IMR-90 (cell line): ENCODE measurements around the gene STRA6. TPM values are rescaled to one million over a fixed set of nuclear protein-coding genes. Genes with fewer than 3 reads are reported as not detected.

ENCODE experiments used
- ATAC-seq: fragments of 200-7000 bp; cut with Tn5 transposase; 2 replicates; pipeline ENCODE4 v1.9.1; 2020; ENCODE audit warnings: low read depth, mild to moderate bottlenecking, moderate library complexity
- Bru-seq: library from RNA; stranded (reverse); fragments of 400-500 nt; gene quantifications from one replicate; lab custom pipeline; 2021; lab: Mats Ljungman, UMichigan
- BruChase-seq, 2 experiments: library from RNA; stranded (reverse); fragments of 400-500 nt; gene quantifications; one replicate each; lab custom pipeline; 2021; lab: Mats Ljungman, UMichigan
- BruUV-seq: library from RNA; stranded (reverse); fragments of 400-500 nt; replicated peaks from 2 replicates; lab custom pipeline; 2021; lab: Mats Ljungman, UMichigan
- CTCF ChIA-PET: fragments of 300-600 bp; formaldehyde crosslinking; extraction: SDS; loops from one replicate; lab custom pipeline; 2021; ENCODE audit warnings: antibody characterized with exemption; lab: Yijun Ruan, JAX
- POLR2A ChIA-PET: fragments of 300-600 bp; sonication (Branson Sonifier 250); formaldehyde crosslinking; loops from one replicate; lab custom pipeline; 2022; ENCODE audit warnings: antibody characterized with exemption; ENCODE audit not compliant: unreplicated experiment; lab: Charles Lee
- DNase-seq: peaks from one replicate; pipeline ENCODE4 v3.0.0; 2013
- H2AFZ ChIP-seq: replicated peaks from 2 replicates; pipeline ENCODE3; 2013; ENCODE audit warnings: low read length, mild to moderate bottlenecking; ENCODE audit not compliant: poor library complexity
- H2AK5ac ChIP-seq: 2 replicates; pipeline ENCODE4 v1.6.1; 2013; ENCODE audit warnings: low read depth, low read length, inconsistent platforms
- H2AK9ac ChIP-seq: replicated peaks from 2 replicates; pipeline ENCODE3; 2013; ENCODE audit warnings: mild to moderate bottlenecking, low read depth, low read length, moderate library complexity; ENCODE audit not compliant: poor library complexity
- H2BK120ac ChIP-seq: 2 replicates; pipeline ENCODE4 v1.6.1; 2013; ENCODE audit warnings: low read depth, low read length, inconsistent platforms
- H2BK15ac ChIP-seq: 3 replicates; pipeline ENCODE4 v1.6.1; 2013; ENCODE audit warnings: low read depth, low read length, inconsistent platforms
- H2BK20ac ChIP-seq: 2 replicates; pipeline ENCODE4 v1.6.1; 2013; ENCODE audit warnings: low read depth, mild to moderate bottlenecking, inconsistent platforms, low read length, moderate library complexity
- H2BK5ac ChIP-seq: 2 replicates; pipeline ENCODE4 v1.6.1; 2013; ENCODE audit warnings: mild to moderate bottlenecking, low read depth, low read length, inconsistent platforms; ENCODE audit not compliant: poor library complexity, severe bottlenecking
- H3K14ac ChIP-seq: replicated peaks from 2 replicates; pipeline ENCODE4 v1.6.1; 2013; ENCODE audit warnings: low read depth, low read length, inconsistent platforms
- H3K18ac ChIP-seq: 2 replicates; pipeline ENCODE4 v1.6.1; 2013; ENCODE audit warnings: low read depth, low read length, control low read depth
- H3K23ac ChIP-seq: 2 replicates; pipeline ENCODE4 v1.6.1; 2013; ENCODE audit warnings: low read depth, low read length, inconsistent platforms
- H3K27ac ChIP-seq: 2 replicates; pipeline ENCODE4 v1.5.1; 2013; ENCODE audit warnings: mild to moderate bottlenecking, control low read depth, low read length; ENCODE audit not compliant: insufficient read depth
- H3K27me3 ChIP-seq: 2 replicates; pipeline ENCODE4 v1.6.1; 2013; ENCODE audit warnings: low read length; ENCODE audit not compliant: control insufficient read depth, insufficient read depth
- H3K36me3 ChIP-seq: 2 replicates; pipeline ENCODE4 v1.6.1; 2013; ENCODE audit warnings: low read length, mixed read lengths; ENCODE audit not compliant: control insufficient read depth, insufficient read depth
- H3K4ac ChIP-seq: 2 replicates; pipeline ENCODE4 v1.6.1; 2013; ENCODE audit warnings: low read depth, low read length, inconsistent platforms
- H3K4me1 ChIP-seq: 2 replicates; pipeline ENCODE4 v1.6.1; 2013; ENCODE audit warnings: low read length, mixed read lengths; ENCODE audit not compliant: control insufficient read depth, insufficient read depth
- H3K4me2 ChIP-seq: 2 replicates; pipeline ENCODE4 v1.6.1; 2013; ENCODE audit warnings: low read depth, mild to moderate bottlenecking, control low read depth, low read length, moderate library complexity
- H3K4me3 ChIP-seq: 2 replicates; pipeline ENCODE4 v1.5.1; 2013; ENCODE audit warnings: low read depth, mild to moderate bottlenecking, control low read depth, low read length, moderate library complexity; ENCODE audit not compliant: insufficient read depth
- H3K56ac ChIP-seq: 2 replicates; pipeline ENCODE4 v1.6.1; 2013; ENCODE audit warnings: low read length, inconsistent platforms; ENCODE audit not compliant: insufficient read depth; ENCODE audit errors: extremely low read depth
- H3K79me1 ChIP-seq, 2 experiments: 2 replicates each; pipeline ENCODE4 v1.6.1; 2013; ENCODE audit warnings: low read length in 2 of 2, inconsistent platforms in 1 of 2, low read depth in 1 of 2
- H3K9ac ChIP-seq: 2 replicates; pipeline ENCODE4 v1.6.1; 2013; ENCODE audit warnings: low read depth, low read length, control low read depth
- H3K9me1 ChIP-seq: 2 replicates; pipeline ENCODE4 v1.6.1; 2013; ENCODE audit warnings: low read length, inconsistent platforms; ENCODE audit not compliant: insufficient read depth
- H3K9me3 ChIP-seq: 2 replicates; pipeline ENCODE4 v1.6.1; 2013; ENCODE audit warnings: low read length; ENCODE audit not compliant: control insufficient read depth, insufficient read depth
- H4K20me1 ChIP-seq: 2 replicates; pipeline ENCODE4 v1.6.1; 2013; ENCODE audit warnings: low read length, inconsistent platforms; ENCODE audit not compliant: insufficient read depth
- H4K5ac ChIP-seq: 2 replicates; pipeline ENCODE4 v1.6.1; 2013; ENCODE audit warnings: mild to moderate bottlenecking, low read depth, low read length, control low read depth
- H4K8ac ChIP-seq, 2 experiments: 2 replicates each; pipeline ENCODE4 v1.6.1; 2013; ENCODE audit warnings: low read depth in 2 of 2, low read length in 2 of 2, control low read depth in 1 of 2, inconsistent platforms in 1 of 2
- H4K91ac ChIP-seq: 2 replicates; pipeline ENCODE4 v1.6.1; 2013; ENCODE audit warnings: low read depth, low read length, inconsistent platforms; ENCODE audit not compliant: insufficient read depth
- BHLHE40 ChIP-seq: fragments of 150-350 bp; IDR thresholded peaks from 2 replicates; pipeline ENCODE4 v1.6.1; 2016; ENCODE audit warnings: mild to moderate bottlenecking, low read depth, low read length
- CEBPB ChIP-seq: IDR thresholded peaks from 2 replicates; pipeline ENCODE4 v1.6.1; 2012; ENCODE audit warnings: low read depth, low read length, improper control_type of control experiment
- CHD1 ChIP-seq: IDR thresholded peaks from 2 replicates; pipeline ENCODE4 v1.6.1; 2012; ENCODE audit warnings: low read depth, low read length, improper control_type of control experiment
- MAFK ChIP-seq: IDR thresholded peaks from 2 replicates; pipeline ENCODE4 v1.6.1; 2012; ENCODE audit warnings: low read depth, low read length, improper control_type of control experiment
- MXI1 ChIP-seq: IDR thresholded peaks from 2 replicates; pipeline ENCODE4 v1.6.1; 2012; ENCODE audit warnings: low read depth, mild to moderate bottlenecking, low read length, moderate library complexity, borderline replicate concordance
- POLR2A ChIP-seq: IDR thresholded peaks from 2 replicates; pipeline ENCODE4 v1.6.1; 2012; ENCODE audit warnings: mild to moderate bottlenecking, low read depth, low read length
- RAD21 ChIP-seq: IDR thresholded peaks from 2 replicates; pipeline ENCODE4 v1.6.1; 2012; ENCODE audit warnings: low read length, improper control_type of control experiment
- RCOR1 ChIP-seq: IDR thresholded peaks from 2 replicates; pipeline ENCODE4 v1.6.1; 2012; ENCODE audit warnings: mild to moderate bottlenecking, low read length, improper control_type of control experiment; ENCODE audit not compliant: insufficient replicate concordance
- RFX5 ChIP-seq: IDR thresholded peaks from 2 replicates; pipeline ENCODE4 v1.8.0; 2012; ENCODE audit warnings: low read depth, mild to moderate bottlenecking, low read length, moderate library complexity
- WGBS, 2 experiments: methylation state at CpG; one replicate each; pipeline versions ENCODE4 v1.1.5 to v1.1.7; 2013; ENCODE audit warnings: missing lambda C conversion rate in 2 of 2; ENCODE audit not compliant: insufficient read length in 1 of 2; ENCODE audit errors: extremely low coverage in 2 of 2; 5-methylcytosine and 5-hydroxymethylcytosine counted together
- dilution Hi-C: fragments of 300-500 bp; cut with HindIII; formaldehyde crosslinking; loops from one replicate; pipeline ENCODE4 v1.14.3; 2018; ENCODE audit warnings: low sequenced_read_pairs; ENCODE audit not compliant: unreplicated experiment
- in situ Hi-C: fragments of 300-500 bp; cut with MboI; formaldehyde crosslinking; loops from 3 replicates; pipeline ENCODE4 v1.14.3; 2019; ENCODE audit warnings: low sequenced_read_pairs, inconsistent platforms, mixed read lengths
- intact Hi-C: fragments of 100-400 bp; cut with micrococcal nuclease; formaldehyde crosslinking; loops from 2 replicates; pipeline ENCODE4 v1.10.0; 2022
- long read RNA-seq: library from polyadenylated mRNA; unstranded; transcript quantifications from one replicate; pipeline ENCODE4 v2.0.0, GENCODE V29; 2021; ENCODE audit not compliant: unreplicated experiment
- polyA plus RNA-seq, 3 experiments: library from polyadenylated mRNA; depleted of rRNA; stranded (reverse); fragments of >200 nt; gene quantifications; 2 replicates each; pipeline ENCODE4 v1.2.3, GENCODE V29; 2012; ENCODE audit warnings: low replicate concordance in 1 of 3
- total RNA-seq: library from RNA; depleted of rRNA; stranded (reverse); fragments of >200 nt; gene quantifications from 2 replicates; pipeline ENCODE4 v1.2.3, GENCODE V29; 2012; rRNA removed
- TF ChIP-seq, protein P1 (sequence below): conservative IDR thresholded peaks from 2 replicates; pipeline ENCODE4 v1.5.1; 2012; ENCODE audit warnings: mild to moderate bottlenecking, low read depth, low read length, improper control_type of control experiment

STRA6 gene, protein sequence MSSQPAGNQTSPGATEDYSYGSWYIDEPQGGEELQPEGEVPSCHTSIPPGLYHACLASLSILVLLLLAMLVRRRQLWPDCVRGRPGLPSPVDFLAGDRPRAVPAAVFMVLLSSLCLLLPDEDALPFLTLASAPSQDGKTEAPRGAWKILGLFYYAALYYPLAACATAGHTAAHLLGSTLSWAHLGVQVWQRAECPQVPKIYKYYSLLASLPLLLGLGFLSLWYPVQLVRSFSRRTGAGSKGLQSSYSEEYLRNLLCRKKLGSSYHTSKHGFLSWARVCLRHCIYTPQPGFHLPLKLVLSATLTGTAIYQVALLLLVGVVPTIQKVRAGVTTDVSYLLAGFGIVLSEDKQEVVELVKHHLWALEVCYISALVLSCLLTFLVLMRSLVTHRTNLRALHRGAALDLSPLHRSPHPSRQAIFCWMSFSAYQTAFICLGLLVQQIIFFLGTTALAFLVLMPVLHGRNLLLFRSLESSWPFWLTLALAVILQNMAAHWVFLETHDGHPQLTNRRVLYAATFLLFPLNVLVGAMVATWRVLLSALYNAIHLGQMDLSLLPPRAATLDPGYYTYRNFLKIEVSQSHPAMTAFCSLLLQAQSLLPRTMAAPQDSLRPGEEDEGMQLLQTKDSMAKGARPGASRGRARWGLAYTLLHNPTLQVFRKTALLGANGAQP
- not detected in 2 replicates for total RNA-seq
- 0.14 and 0.17 TPM in 2 replicates for polyA plus RNA-seq (2012; rRNA removed)
- polyA plus RNA-seq (2012; cell fraction: cytosol; rRNA removed) = 0.11 TPM in 1 of 2 replicates, not detected in the other
- polyA plus RNA-seq (2012; cell fraction: nucleus; rRNA removed; ENCODE audit: low replicate concordance) = 0.37 and 0.60 TPM in 2 replicates
- not detected for Bru-seq, nascent RNA
- BruChase-seq, experiment 1, labeled RNA remaining after a 6-hour chase = percentile 5 among the genes with signal in this experiment
- BruChase-seq, experiment 2, labeled RNA remaining after a 2-hour chase = percentile 3 among the genes with signal in this experiment
- long read RNA-seq = 0 reads

DNA sequence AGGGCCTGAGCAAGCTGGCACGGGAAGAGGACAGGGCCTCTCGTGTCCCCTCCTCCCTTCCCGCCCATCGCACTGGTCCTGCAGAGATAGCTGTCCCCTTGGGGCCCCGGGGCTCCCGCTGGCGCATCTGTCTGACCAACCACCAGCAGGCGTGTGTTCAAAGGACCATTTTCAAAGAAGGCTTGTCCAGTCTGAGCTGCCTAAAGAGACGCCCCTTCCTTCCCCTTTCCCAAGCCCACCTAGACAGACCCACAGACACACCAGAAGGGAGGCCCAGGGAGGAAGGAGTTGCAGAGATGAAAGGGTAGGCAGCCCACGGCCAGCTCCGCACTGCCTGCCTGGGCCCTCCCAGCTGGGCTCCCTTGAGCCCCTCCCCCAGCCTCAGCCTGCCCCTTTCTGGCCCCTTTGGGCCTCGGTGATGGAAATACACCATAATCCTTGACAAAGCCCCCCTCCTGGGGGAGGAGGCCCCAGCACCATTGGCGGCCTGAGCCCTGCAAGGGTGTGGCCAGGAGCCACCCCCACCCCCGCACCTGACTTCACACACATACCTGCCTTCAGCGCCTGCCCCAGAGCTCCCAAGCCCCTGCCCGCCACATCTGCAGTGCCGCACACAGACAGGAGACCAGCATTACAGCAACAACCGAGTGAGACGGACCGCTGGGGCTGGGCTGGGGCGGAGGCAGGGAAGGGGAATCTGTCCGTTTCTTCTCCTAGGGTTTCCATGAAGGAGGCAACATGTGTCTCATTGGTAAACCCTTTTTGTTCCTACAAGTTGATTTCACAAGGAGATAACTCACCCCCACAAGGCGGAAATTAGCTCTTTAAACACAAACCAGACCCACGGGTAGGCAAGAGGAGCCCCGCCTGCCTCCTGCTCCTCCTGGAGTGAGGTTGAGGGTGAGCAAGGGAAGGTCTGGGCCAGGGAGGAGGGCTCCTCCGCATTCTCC is at the start of gene STRA6:
TSS of gene STRA6 (minus strand) at position 336 of the 950 bp plus-strand sequence. CDS start 520 bp downstream, outside the sequence.
- H2AK9ac ChIP-seq = peak within 1 kb of the TSS; percentile 31
- no peaks in the 10 kb centered on the region for H3K36me3 ChIP-seq
- 62% methylated on average over 8 of the region's 26 CpGs; no CpG with 5 or more reads in 1 of the 2 experiments for WGBS, 2 experiments
- no peak within 1 kb of the TSS for H3K18ac ChIP-seq
- no peak within 1 kb of the TSS for H3K4me3 ChIP-seq
- ATAC-seq (no peak), DNase-seq (no peak)
- H3K4me2 ChIP-seq = no peak within 1 kb of the TSS
- no peak within 1 kb of the TSS for H3K9ac ChIP-seq
- ChIA-PET CTCF (no interaction called here), POLR2A (no interaction called here)
- peak within 1 kb of the TSS; percentile 46; the same call in 1 of the 2 replicates for H3K23ac ChIP-seq
- H3K4ac ChIP-seq = 0 out of 2 replicates have a peak within 1 kb of the TSS, but pooled peaks have one; percentile 54
- no peaks in the 10 kb centered on the region for H3K9me1 ChIP-seq
- H3K56ac ChIP-seq = no peak within 1 kb of the TSS
- peak within 1 kb of the TSS; percentile 73; the same call in 1 of the 2 replicates for H2AK5ac ChIP-seq
- dilution Hi-C loops (no loop called here), intact Hi-C loops (no loop called here), in situ Hi-C loops (no loop called here)
- no peak within 1 kb of the TSS; the same call in 1 of the 2 replicates for H4K5ac ChIP-seq
- H2AFZ ChIP-seq = peak within 1 kb of the TSS; percentile 39
- no peak within 1 kb of the TSS for H3K27ac ChIP-seq
- no peak within 1 kb of the TSS; the same call in 1 of the 2 replicates for H2BK120ac ChIP-seq
- H3K9me3 ChIP-seq = no peaks in the 10 kb centered on the region
- no TSS peak for BruUV-seq
- peak within 1 kb of the TSS; percentile 61; the same call in 1 of the 3 replicates for H2BK15ac ChIP-seq
- peaks cover 18% of the 10 kb centered on the region for H3K4me1 ChIP-seq
- peak within 1 kb of the TSS; percentile 6; the same call in 1 of the 2 replicates for H4K91ac ChIP-seq
- no peak within 1 kb of the TSS for H2BK5ac ChIP-seq
- no peak within 1 kb of the TSS for H4K8ac ChIP-seq
- H2BK20ac ChIP-seq = peak within 1 kb of the TSS; percentile 60; the same call in 1 of the 2 replicates
- peaks cover 15% of the 10 kb centered on the region for H3K27me3 ChIP-seq
- H4K20me1 ChIP-seq = no peaks in the 10 kb centered on the region
- H3K14ac ChIP-seq = peak within 1 kb of the TSS; percentile 39
- no peaks in the 10 kb centered on the region for H3K79me1 ChIP-seq
- no peak for TF ChIP-seq CEBPB
- TF ChIP-seq CHD1 = no peak
- TF ChIP-seq MXI1 = no peak
- no peak for TF ChIP-seq RFX5
- TF ChIP-seq POLR2A = no peak
- no peak for TF ChIP-seq MAFK
- TF ChIP-seq RCOR1 = no peak
- TF ChIP-seq RAD21 = no peak
- no peak for TF ChIP-seq BHLHE40
- TF ChIP-seq, protein P1, sequence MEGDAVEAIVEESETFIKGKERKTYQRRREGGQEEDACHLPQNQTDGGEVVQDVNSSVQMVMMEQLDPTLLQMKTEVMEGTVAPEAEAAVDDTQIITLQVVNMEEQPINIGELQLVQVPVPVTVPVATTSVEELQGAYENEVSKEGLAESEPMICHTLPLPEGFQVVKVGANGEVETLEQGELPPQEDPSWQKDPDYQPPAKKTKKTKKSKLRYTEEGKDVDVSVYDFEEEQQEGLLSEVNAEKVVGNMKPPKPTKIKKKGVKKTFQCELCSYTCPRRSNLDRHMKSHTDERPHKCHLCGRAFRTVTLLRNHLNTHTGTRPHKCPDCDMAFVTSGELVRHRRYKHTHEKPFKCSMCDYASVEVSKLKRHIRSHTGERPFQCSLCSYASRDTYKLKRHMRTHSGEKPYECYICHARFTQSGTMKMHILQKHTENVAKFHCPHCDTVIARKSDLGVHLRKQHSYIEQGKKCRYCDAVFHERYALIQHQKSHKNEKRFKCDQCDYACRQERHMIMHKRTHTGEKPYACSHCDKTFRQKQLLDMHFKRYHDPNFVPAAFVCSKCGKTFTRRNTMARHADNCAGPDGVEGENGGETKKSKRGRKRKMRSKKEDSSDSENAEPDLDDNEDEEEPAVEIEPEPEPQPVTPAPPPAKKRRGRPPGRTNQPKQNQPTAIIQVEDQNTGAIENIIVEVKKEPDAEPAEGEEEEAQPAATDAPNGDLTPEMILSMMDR = no peak
